Stimulated activated CD8-positive, alpha-beta memory T cell treated with anti-CD3 and anti-CD28 coated beads, Interleukin-7, amount 100 ng/mL, for 48 hours (primary cell): ENCODE data around the gene MAGI2.
"Not testable (repeated sequence)": the region's sequence is repeated elsewhere in the genome, so short reads cannot be mapped to it uniquely, and the experiment has no call there.

ENCODE experiments used
- DNase-seq, 2 donors: peaks; one replicate each; pipeline ENCODE4 v3.0.0-alpha.2; 2020; ENCODE audit warnings: low read depth in 1 of 2; ENCODE audit errors: extremely low read depth in 1 of 2

Gene MAGI2

DNA sequence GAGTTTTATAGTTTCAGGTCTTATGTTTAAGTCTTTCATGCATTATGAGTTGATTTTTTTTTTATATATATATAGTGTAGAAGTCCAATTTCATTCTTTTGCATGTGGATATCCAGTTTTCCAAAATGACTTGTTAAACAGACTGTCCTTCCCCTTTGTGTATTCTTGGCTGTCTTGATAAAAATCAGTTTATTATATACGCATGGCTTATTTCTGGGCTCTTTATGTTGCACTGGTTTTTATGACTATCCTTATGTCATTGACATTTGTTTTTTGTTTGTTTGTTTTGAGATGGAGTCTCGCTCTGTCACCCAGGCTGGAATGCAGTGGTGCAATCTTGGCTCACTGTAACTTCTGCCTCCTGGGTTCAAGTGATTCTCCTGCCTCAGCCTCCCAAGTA is 485.9 kb downstream of the MAGI2 start:
- not testable (repeated sequence) for DNase-seq

DNA sequence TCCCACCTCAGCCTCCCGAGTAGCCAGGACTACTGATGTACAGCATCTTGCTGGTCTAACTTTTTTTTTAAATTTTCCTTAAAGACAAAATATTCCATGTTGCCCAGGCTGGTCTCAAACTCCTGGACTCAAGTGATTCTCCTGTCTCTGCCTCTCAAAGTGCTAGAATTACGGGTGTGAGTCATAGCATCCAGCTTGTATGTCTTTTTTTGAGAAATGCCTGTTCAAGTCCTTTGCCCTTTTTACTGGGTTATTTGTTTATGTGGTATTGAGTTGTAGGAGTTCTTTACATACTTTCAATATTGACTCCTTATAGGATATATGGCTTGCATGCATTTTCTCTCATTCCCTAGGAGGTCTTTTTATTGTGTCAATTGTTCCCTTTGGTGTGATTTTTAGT is 486.4 kb downstream of the MAGI2 start:
- no peak for DNase-seq

GRCh38 chr7:78959477-78959876 is 494.0 kb downstream of the MAGI2 start:
- no peak for DNase-seq

DNA sequence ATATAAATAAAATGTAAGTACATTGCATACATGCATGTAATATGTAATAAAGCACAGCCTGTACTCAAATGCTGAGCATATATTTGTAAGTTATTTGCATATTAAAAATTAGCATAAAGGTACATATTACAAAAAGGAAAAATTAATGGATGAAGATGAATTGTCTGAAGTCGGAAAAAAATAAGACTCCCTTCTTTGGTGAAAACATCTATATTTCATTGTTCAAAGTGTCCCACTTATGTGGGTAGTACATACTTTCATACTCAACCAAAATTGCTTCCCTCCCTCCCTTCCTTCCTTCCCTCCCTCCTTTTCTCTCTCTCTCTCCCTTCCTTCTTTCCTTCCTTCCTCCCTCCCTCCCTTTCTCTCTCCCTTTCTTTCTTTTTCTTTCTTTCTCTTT is 498.1 kb downstream of the MAGI2 start:
- DNase-seq: no peak

- DNase-seq: no peak
Measured at GRCh38 chr7:78953726-78954363, 499.6 kb downstream of the MAGI2 start.

DNA sequence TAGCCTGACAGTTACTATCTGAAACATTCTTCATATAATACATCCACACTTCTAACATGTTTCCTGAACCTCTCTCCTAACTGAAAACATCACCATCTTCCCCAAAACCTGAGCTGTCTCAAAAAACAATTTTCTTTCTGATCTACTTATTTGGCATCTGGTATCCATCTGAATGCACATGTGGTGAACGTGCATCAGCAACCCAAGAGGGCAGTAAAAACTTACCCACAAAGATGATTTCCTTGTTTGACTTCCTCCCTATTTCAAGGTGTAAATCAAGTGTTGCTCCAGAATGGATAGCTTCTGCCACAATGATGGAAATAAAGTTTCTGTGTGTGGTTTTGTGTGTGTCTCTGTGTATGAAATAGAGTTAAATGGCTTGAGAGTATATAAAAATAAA is 500.4 kb downstream of the MAGI2 start:
- no peak for DNase-seq

DNA sequence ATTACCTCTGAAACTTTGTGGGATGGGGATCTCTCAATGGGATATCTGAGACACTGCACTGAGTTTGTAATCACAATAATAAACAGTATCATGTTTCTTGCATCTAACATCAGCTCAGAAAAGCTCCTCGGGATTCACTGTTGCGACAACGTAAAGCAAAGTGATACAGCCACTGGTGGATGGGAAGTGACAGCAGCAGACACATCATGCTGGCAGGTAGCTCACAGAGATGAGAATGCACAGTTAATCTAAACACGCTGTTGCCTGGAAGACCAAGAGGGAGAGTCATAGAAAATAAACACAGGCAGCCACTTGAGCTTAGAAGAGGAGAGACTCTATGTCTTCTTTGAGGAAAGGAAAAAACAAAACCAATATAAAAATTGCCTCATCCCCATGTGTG is 513.8 kb downstream of the MAGI2 start:
- DNase-seq: no peak

GRCh38 chr7:78924581-78924980 is 528.9 kb downstream of the MAGI2 start:
- DNase-seq: no peak

- DNase-seq: no peak
Measured at GRCh38 chr7:78912781-78913180, 540.7 kb downstream of the MAGI2 start.

DNA sequence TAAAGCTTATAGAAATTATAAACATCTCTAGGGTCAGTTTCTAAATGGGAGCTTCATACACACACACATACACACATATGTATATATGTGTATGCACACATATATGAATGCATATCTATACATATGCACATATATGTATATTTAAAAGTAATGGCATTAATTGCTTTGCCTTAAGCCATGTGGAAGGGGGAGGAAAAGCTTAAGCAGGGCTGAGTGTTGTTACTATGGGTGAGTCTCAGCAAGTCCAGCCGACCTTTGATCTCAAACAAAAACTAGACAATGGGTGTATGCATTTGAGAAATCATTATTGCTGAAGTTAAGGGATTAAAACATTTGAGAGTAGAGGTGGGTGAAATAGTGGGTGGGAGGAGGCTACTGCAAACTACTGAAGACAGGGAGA is 546.7 kb downstream of the MAGI2 start:
- no peak for DNase-seq

- no peak for DNase-seq
Measured at GRCh38 chr7:78905436-78905835, 548.0 kb downstream of the MAGI2 start.

- DNase-seq: no peak
Measured at GRCh38 chr7:78904983-78905382, 548.5 kb downstream of the MAGI2 start.

DNA sequence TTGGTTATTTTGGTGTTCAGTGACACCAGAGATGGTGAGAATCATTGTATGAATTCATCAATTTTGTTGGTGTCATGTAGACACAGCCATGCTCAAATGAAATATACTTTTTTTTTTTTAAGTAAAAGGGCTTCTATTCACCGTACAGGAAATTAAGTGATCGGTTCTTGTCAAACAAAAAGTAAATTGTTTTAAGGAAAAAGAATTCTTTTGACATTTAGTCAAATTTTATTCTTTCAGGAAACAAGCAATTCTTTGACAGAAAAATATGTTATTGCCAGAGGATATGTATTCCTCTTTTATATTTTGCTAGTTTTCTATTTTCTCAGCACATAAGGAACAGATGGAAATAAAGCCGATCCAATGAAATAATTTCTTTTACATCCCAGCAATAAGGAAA is 551.9 kb downstream of the MAGI2 start:
- DNase-seq: no peak

GRCh38 chr7:78900806-78901205 is 552.7 kb downstream of the MAGI2 start:
- no peak for DNase-seq

- no peak for DNase-seq
Measured at GRCh38 chr7:78895393-78895792, 558.1 kb downstream of the MAGI2 start.

DNA sequence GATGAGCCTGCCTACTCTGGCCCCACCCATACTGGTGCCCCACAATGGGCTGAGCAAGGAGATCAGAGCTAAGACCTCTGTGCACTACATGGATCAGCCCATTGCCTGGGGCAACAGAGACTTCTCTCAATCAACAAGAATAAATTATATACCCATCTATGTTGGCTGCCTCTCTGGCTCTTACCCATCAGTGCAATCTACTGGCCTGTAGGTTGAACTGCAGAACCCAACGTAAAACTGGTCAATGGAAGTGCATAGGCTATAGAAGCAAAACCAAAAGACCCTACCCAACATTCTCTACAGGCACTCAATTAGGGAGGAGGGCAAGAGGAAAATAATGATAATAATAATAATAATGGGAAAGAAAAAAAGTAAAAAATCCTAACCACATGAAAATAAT is 574.3 kb downstream of the MAGI2 start:
- DNase-seq: no peak

DNA sequence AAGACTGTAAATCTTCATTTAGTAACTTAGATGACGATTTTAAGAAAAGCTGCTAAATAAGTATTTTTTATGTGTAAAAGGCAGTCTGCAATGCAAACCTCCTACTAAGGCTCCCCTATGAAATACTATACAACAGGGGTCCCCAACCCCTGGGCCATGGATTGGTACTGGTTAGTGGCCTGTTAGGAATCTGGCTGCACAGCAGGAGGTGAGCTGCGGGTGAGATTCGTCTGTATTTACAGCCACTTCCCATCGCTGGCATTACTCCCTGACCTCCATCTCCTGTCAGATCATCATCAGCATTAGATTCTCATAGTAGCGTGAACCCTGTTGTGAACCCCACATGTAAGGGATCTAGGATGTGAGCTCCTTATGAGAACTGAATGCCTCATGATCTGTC is 580.4 kb downstream of the MAGI2 start:
- DNase-seq: no peak

GRCh38 chr7:78864339-78864738 is 589.1 kb downstream of the MAGI2 start:
- no peak for DNase-seq

DNA sequence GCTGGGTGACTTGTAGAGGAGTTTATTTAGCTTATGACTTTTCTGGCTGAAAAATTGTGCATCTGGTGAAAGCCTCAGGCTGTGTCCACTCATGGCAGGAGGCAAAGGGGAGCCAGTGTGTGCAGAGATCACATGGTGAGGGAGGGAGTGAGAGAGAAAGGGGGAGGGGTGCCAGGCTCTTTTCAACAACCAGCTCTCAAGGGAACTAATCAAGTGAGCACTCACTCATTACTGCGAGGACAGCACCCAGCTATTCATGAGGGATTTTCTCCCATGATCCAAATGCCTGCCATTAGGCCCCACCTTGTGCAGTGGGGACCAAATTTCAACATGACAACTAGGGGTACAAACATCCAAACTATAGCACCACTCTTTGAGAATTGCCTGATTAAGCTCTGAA is 590.2 kb downstream of the MAGI2 start:
- DNase-seq: no peak

DNA sequence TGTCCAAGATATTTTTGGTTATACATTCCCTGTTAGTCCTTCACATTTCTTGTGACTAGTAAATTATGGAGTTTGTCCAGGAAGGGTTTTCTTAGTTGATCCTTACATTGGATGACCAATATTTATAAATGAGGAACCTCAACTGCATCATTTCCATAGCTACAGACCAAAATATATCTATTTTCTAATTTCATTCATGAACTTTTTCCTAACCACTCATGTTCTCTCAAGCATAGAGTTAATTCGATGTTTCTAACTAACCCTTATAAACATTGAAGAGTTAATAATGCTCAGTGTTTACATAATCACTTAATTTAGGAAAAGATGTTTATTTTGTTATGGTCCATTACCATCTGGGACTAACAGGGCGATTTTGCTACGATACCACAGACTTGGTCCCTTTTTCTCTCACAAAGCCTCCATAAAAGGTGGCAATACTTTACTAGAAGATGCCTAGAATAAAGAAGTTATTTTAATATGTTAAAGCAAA is 591.0 kb downstream of the MAGI2 start:
- DNase-seq: no peak

DNA sequence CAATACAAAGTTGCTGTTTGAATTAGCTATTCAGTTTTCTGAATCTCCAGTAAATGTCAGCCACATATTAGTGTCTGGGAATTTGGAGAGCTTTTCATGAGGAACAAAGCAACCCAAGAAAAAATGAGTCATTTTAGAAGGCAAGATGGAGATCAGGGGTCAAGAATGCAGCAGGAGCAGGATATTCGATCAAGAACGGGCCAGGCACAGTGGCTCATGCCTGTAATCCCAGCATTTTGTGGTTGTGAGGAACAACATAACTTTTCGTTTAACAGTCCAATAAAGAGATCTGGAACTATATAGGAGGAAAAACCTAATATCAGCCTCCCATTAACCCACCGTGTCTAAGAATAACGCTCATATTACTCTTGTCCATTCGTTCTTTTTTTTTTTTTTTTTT is 600.5 kb downstream of the MAGI2 start:
- DNase-seq: no peak

GRCh38 chr7:78850093-78850740 is 603.2 kb downstream of the MAGI2 start:
- no peak for DNase-seq

- no peak for DNase-seq
Measured at GRCh38 chr7:78845155-78845554, 608.3 kb downstream of the MAGI2 start.
